Measurements from ENCODE around the gene C14orf93. TPM values are rescaled to one million over a fixed set of nuclear protein-coding genes. Genes with fewer than 3 reads are reported as not detected.

C14orf93 gene
- total and polyA plus RNA-seq, 2 donors (not counting 1 experiment from before 2014, with no cell fraction given) = 17.9 to 26.8 TPM

DNA sequence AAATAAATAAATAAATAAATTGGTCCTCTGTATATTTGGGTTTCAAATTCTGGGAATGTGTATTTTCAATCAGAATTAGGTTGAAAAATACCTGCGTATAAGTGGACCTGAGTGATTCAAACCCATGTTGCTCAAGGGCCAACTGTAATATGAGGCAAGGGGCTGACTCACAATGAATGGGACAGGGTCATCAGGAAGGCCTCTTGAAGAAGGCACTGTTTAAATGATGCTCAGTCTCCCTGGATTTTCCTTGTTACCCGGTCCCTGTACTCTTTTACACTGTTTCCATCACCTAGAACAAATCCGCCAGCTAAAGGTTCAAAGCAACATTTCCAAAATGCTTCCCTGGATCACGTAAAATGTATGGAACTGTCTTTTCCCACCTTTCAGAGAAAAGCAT lies 21.0 kb upstream of the C14orf93 start:
- Histone ChIP-seq H2AFZ (ENCODE audit: insufficient read depth, low read depth, low read length, poor library complexity, severe bottlenecking) (no peak overlapping the region), H3K36me3 (replicated peaks in 1 of 2; ENCODE audit: control extremely low read depth in 1 of 2, control insufficient read depth in 1 of 2, extremely low read depth in 1 of 2, insufficient read depth in 2 of 2, low read length in 1 of 2) (peaks cover 4 to 30% of the 10 kb centered on the region in 2 experiments), H3K27ac (ENCODE audit: low read length in 2 of 2) (no peak overlapping the region), H3K4me1 (ENCODE audit: control insufficient read depth in 2 of 2, insufficient read depth in 2 of 2, low read length in 2 of 2) (peaks cover 14 to 23% of the 10 kb centered on the region in 2 donors), H4K20me1 (ENCODE audit: control insufficient read depth, insufficient read depth, low read length, poor library complexity, severe bottlenecking) (no peaks in the 10 kb centered on the region), H3K9ac (ENCODE audit: low read length) (no peak overlapping the region), H3K9me3 (ENCODE audit: control extremely low read depth in 1 of 3, control insufficient read depth in 2 of 3, insufficient read depth in 1 of 3, low read length in 2 of 3) (no peaks in the 10 kb centered on the region), H3K4me3 (ENCODE audit: control extremely low read depth in 1 of 5, extremely low read depth in 1 of 5, insufficient read depth in 1 of 5, low read depth in 2 of 5, low read length in 4 of 5) (no peak overlapping the region), H3K79me2 (ENCODE audit: control insufficient read depth, insufficient read depth, low read length) (peaks cover 22% of the 10 kb centered on the region), H3K27me3 (replicated peaks in 1 of 4; ENCODE audit: control extremely low read depth in 1 of 4, control insufficient read depth in 3 of 4, insufficient read depth in 4 of 4, low read length in 3 of 4) (no peaks in the 10 kb centered on the region), H3K4me2 (replicated peaks; ENCODE audit: low read depth, low read length, poor library complexity, severe bottlenecking) (no peak overlapping the region)
- TF ChIP-seq, protein P1, sequence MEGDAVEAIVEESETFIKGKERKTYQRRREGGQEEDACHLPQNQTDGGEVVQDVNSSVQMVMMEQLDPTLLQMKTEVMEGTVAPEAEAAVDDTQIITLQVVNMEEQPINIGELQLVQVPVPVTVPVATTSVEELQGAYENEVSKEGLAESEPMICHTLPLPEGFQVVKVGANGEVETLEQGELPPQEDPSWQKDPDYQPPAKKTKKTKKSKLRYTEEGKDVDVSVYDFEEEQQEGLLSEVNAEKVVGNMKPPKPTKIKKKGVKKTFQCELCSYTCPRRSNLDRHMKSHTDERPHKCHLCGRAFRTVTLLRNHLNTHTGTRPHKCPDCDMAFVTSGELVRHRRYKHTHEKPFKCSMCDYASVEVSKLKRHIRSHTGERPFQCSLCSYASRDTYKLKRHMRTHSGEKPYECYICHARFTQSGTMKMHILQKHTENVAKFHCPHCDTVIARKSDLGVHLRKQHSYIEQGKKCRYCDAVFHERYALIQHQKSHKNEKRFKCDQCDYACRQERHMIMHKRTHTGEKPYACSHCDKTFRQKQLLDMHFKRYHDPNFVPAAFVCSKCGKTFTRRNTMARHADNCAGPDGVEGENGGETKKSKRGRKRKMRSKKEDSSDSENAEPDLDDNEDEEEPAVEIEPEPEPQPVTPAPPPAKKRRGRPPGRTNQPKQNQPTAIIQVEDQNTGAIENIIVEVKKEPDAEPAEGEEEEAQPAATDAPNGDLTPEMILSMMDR (IDR thresholded peaks at IDR 0.05) = no peak
- TF ChIP-seq EZH2 (IDR thresholded peaks at IDR 0.05; ENCODE audit: borderline replicate concordance, insufficient read depth, low read depth, low read length, poor library complexity, severe bottlenecking) = no peak
- no peaks in the 10 kb centered on the region for H3K27me3 Mint-ChIP-seq
- no peak for DNase-seq
- no peak for ATAC-seq (ENCODE audit: low read depth)
- POLR2A ChIA-PET = no interaction called here
- H3K4me1 Mint-ChIP-seq = peaks cover 39% of the 10 kb centered on the region
- H3K9me3 Mint-ChIP-seq (ENCODE audit: insufficient read depth) = no peaks in the 10 kb centered on the region
- no peak overlapping the region for H3K27ac Mint-ChIP-seq
- CTCF ChIA-PET = interaction anchor here (1.2 to 1.7 kb wide), 3 partner anchors 9 to 36 kb away, joined by 3 to 7 read pairs (median 4); no protein-coding TSS in a partner anchor
- WGBS (ENCODE audit: insufficient coverage) = 94% methylated on average over 3 of the region's 4 CpGs
- H3K4me3 Mint-ChIP-seq = no peak overlapping the region
- intact Hi-C loops (cut with micrococcal nuclease) = no loop called here

DNA sequence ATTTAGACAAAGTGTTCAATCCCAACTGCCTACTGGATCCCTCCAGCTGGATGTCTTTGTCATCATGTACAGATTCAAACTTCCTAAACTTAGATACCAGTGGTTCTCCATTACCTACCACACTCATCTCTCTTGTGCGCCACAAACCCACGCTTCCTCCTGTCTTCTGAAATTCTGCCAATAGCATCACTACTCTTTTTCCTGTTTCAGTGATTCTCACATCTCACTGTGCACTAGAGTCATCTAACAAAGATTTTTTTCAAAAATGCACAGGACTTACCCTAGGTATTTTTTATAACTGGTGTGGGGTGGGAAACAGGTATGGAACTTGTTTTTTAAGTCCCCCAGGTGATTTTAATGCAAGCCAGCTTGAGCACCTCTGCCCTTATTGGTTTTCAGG lies 18.9 kb upstream of the C14orf93 start:
- H4K20me1 ChIP-seq (ENCODE audit: control insufficient read depth, insufficient read depth, low read length, poor library complexity, severe bottlenecking) = no peaks in the 10 kb centered on the region
- H3K4me3 ChIP-seq (ENCODE audit: control extremely low read depth in 1 of 5, extremely low read depth in 1 of 5, insufficient read depth in 1 of 5, low read depth in 2 of 5, low read length in 4 of 5) = no peak overlapping the region
- H3K27ac ChIP-seq (ENCODE audit: low read length in 2 of 2) = no peak overlapping the region
- H3K79me2 ChIP-seq (ENCODE audit: control insufficient read depth, insufficient read depth, low read length) = peaks cover 15% of the 10 kb centered on the region
- H3K4me1 ChIP-seq (ENCODE audit: control insufficient read depth in 2 of 2, insufficient read depth in 2 of 2, low read length in 2 of 2) = peaks cover 4 to 10% of the 10 kb centered on the region in 2 donors
- Mint-ChIP-seq H3K4me3 (no peak overlapping the region), H3K27me3 (no peaks in the 10 kb centered on the region), H3K4me1 (peaks cover 26% of the 10 kb centered on the region), H3K27ac (no peak overlapping the region), H3K9me3 (ENCODE audit: insufficient read depth) (no peaks in the 10 kb centered on the region)
- ATAC-seq (ENCODE audit: low read depth) (no peak), DNase-seq (no peak)
- H3K27me3 ChIP-seq (replicated peaks in 1 of 4; ENCODE audit: control extremely low read depth in 1 of 4, control insufficient read depth in 3 of 4, insufficient read depth in 4 of 4, low read length in 3 of 4) = no peaks in the 10 kb centered on the region
- ChIA-PET POLR2A (interaction anchor here (0.6 kb wide), 1 partner anchor 101 kb away, joined by 3 read pairs; no protein-coding TSS in a partner anchor), CTCF (interaction anchor here (1.2 to 2.0 kb wide), 2 partner anchors 22 to 29 kb away, joined by 4 to 9 read pairs; no protein-coding TSS in a partner anchor)
- intact Hi-C loops (cut with micrococcal nuclease) = no loop called here
- 79% methylated on average over 2 of the region's 2 CpGs for WGBS (ENCODE audit: insufficient coverage)
- H3K36me3 ChIP-seq (replicated peaks in 1 of 2; ENCODE audit: control extremely low read depth in 1 of 2, control insufficient read depth in 1 of 2, extremely low read depth in 1 of 2, insufficient read depth in 2 of 2, low read length in 1 of 2) = peaks cover 4 to 39% of the 10 kb centered on the region in 2 experiments
- no peaks in the 10 kb centered on the region for H3K9me3 ChIP-seq (ENCODE audit: control extremely low read depth in 1 of 3, control insufficient read depth in 2 of 3, insufficient read depth in 1 of 3, low read length in 2 of 3)
- TF ChIP-seq, protein P1 (IDR thresholded peaks at IDR 0.05) = no peak
- TF ChIP-seq EZH2 (IDR thresholded peaks at IDR 0.05; ENCODE audit: borderline replicate concordance, insufficient read depth, low read depth, low read length, poor library complexity, severe bottlenecking) = no peak
- H3K9ac ChIP-seq (ENCODE audit: low read length) = no peak overlapping the region
- no peak overlapping the region for H2AFZ ChIP-seq (ENCODE audit: insufficient read depth, low read depth, low read length, poor library complexity, severe bottlenecking)
- no peak overlapping the region for H3K4me2 ChIP-seq (replicated peaks; ENCODE audit: low read depth, low read length, poor library complexity, severe bottlenecking)
